GM23338 (cell line): ENCODE results near the gene HPS3. TPM values are rescaled to one million over a fixed set of nuclear protein-coding genes. Genes with fewer than 3 reads are reported as not detected.

Source experiments
- ATAC-seq: fragments of 200-7000 bp; cut with Tn5 transposase; 3 replicates; pipeline ENCODE4 v1.9.1; 2020
- DNase-seq: peaks from one replicate; pipeline ENCODE4 v3.0.0-alpha.2; 2015; ENCODE audit warnings: low spot score
- H2AFZ ChIP-seq: fragments of 200-600 bp; sonication (generic); 2 replicates; pipeline ENCODE4 v1.8.0; 2016; ENCODE audit warnings: antibody characterized with exemption, mild to moderate bottlenecking, moderate library complexity
- H3F3A ChIP-seq: fragments of 200-600 bp; sonication (generic); replicated peaks from 2 replicates; pipeline ENCODE4 v1.8.0; 2017; ENCODE audit warnings: antibody characterized with exemption, mixed run types, low read depth
- H3K27ac ChIP-seq: fragments of 200-600 bp; sonication (generic); 2 replicates; pipeline ENCODE4 v1.6.1; 2016; ENCODE audit warnings: low read depth
- H3K27me3 ChIP-seq: fragments of 200-600 bp; sonication (generic); 2 replicates; pipeline ENCODE4 v1.8.0; 2016; ENCODE audit warnings: mild to moderate bottlenecking, mixed run types, moderate library complexity; ENCODE audit not compliant: insufficient read depth
- H3K36me3 ChIP-seq: fragments of 200-600 bp; sonication (generic); 2 replicates; pipeline ENCODE4 v1.8.0; 2016; ENCODE audit warnings: mild to moderate bottlenecking; ENCODE audit not compliant: insufficient read depth
- H3K4me1 ChIP-seq: fragments of 200-600 bp; sonication (generic); 2 replicates; pipeline ENCODE4 v1.8.0; 2016; ENCODE audit warnings: mild to moderate bottlenecking, moderate library complexity; ENCODE audit not compliant: insufficient read depth
- H3K4me2 ChIP-seq: fragments of 200-600 bp; sonication (generic); 2 replicates; pipeline ENCODE4 v1.7.1; 2017; ENCODE audit warnings: mixed run types
- H3K4me3 ChIP-seq: fragments of 200-600 bp; sonication (generic); 2 replicates; pipeline ENCODE4 v1.6.1; 2016; ENCODE audit warnings: mixed run types
- H3K79me2 ChIP-seq: fragments of 200-600 bp; sonication (generic); replicated peaks from 2 replicates; pipeline ENCODE4 v1.8.0; 2017; ENCODE audit warnings: mild to moderate bottlenecking; ENCODE audit not compliant: insufficient read depth
- H3K9me2 ChIP-seq: fragments of 200-600 bp; sonication (generic); 2 replicates; pipeline ENCODE4 v1.8.0; 2017; ENCODE audit not compliant: insufficient read depth
- H4K20me1 ChIP-seq: fragments of 200-600 bp; sonication (generic); replicated peaks from 2 replicates; pipeline ENCODE4 v1.8.0; 2017; ENCODE audit warnings: mild to moderate bottlenecking; ENCODE audit not compliant: insufficient read depth
- H3K27ac Mint-ChIP-seq: 2 replicates; pipeline ENCODE4 v1.8.0; 2020; ENCODE audit warnings: inconsistent platforms, mild to moderate bottlenecking, moderate library complexity, mixed read lengths
- H3K27me3 Mint-ChIP-seq: 3 replicates; pipeline ENCODE4 v1.8.0; 2022; ENCODE audit warnings: low read depth, mild to moderate bottlenecking, moderate library complexity, mixed read lengths, inconsistent platforms; ENCODE audit not compliant: insufficient read depth, poor library complexity
- H3K36me3 Mint-ChIP-seq: 3 replicates; pipeline ENCODE4 v1.8.0; 2021; ENCODE audit warnings: low read depth, mild to moderate bottlenecking, inconsistent platforms, moderate library complexity, mixed read lengths
- H3K4me1 Mint-ChIP-seq: 3 replicates; pipeline ENCODE4 v1.8.0; 2020; ENCODE audit warnings: mild to moderate bottlenecking, inconsistent platforms, mixed read lengths
- H3K4me3 Mint-ChIP-seq: 3 replicates; pipeline ENCODE4 v1.8.0; 2021; ENCODE audit warnings: moderate library complexity, mild to moderate bottlenecking, inconsistent platforms, mixed read lengths
- H3K9me3 Mint-ChIP-seq: 3 replicates; pipeline ENCODE4 v1.8.0; 2020; ENCODE audit warnings: moderate library complexity, mild to moderate bottlenecking, inconsistent platforms, mixed read lengths
- CREB1 ChIP-seq: fragments of 250-450 bp; sonication (Bioruptor Pico); IDR thresholded peaks from 2 replicates; pipeline ENCODE4 v1.5.0; 2020; ENCODE audit warnings: low read depth, mild to moderate bottlenecking, moderate library complexity
- EZH2 ChIP-seq: fragments of 200-600 bp; sonication (generic); IDR thresholded peaks from one replicate; pipeline ENCODE4 v1.8.0; 2017; ENCODE audit warnings: antibody characterized with exemption, mild to moderate bottlenecking, low read depth; ENCODE audit not compliant: unreplicated experiment
- EZH2phosphoT487 ChIP-seq: fragments of 200-600 bp; sonication (generic); IDR thresholded peaks from one replicate; pipeline ENCODE4 v1.8.1; 2018; ENCODE audit warnings: antibody characterized with exemption; ENCODE audit not compliant: unreplicated experiment
- JUNB ChIP-seq: IDR thresholded peaks from one replicate; pipeline ENCODE4 v1.6.1; 2016; ENCODE audit warnings: antibody characterized with exemption; ENCODE audit not compliant: unreplicated experiment
- NANOG ChIP-seq: IDR thresholded peaks from 2 replicates; pipeline ENCODE4 v1.6.1; 2016; ENCODE audit warnings: antibody characterized with exemption, borderline replicate concordance
- STAT1 ChIP-seq: IDR thresholded peaks from one replicate; pipeline ENCODE4 v1.6.1; 2016; ENCODE audit warnings: antibody characterized with exemption; ENCODE audit not compliant: unreplicated experiment
- ZNF331 ChIP-seq: fragments of 250-450 bp; sonication (Bioruptor Pico); IDR thresholded peaks from 2 replicates; pipeline ENCODE4 v1.5.0; 2020; ENCODE audit warnings: low read depth, mild to moderate bottlenecking, moderate library complexity
- ZNF462 ChIP-seq: fragments of 250-450 bp; sonication (Bioruptor Pico); IDR thresholded peaks from 2 replicates; pipeline ENCODE4 v1.5.0; 2020; ENCODE audit warnings: mild to moderate bottlenecking, moderate library complexity
- polyA plus RNA-seq: library from polyadenylated mRNA; unstranded; fragments of >200 nt; fragmentation: Nextera tagmentation; extraction: Ambion mirVana; gene quantifications from 2 replicates; pipeline ENCODE4 v1.2.1, GENCODE V29; 2016
- total RNA-seq: library from RNA; depleted of rRNA; stranded (reverse); fragments of >200 nt; shearing (Covaris generic); gene quantifications from 2 replicates; pipeline ENCODE4 v1.2.3, GENCODE V29; 2014

Gene HPS3
- total and polyA plus RNA-seq, 2 experiments from 2014 or later = 41.7 to 66.8 TPM

DNA sequence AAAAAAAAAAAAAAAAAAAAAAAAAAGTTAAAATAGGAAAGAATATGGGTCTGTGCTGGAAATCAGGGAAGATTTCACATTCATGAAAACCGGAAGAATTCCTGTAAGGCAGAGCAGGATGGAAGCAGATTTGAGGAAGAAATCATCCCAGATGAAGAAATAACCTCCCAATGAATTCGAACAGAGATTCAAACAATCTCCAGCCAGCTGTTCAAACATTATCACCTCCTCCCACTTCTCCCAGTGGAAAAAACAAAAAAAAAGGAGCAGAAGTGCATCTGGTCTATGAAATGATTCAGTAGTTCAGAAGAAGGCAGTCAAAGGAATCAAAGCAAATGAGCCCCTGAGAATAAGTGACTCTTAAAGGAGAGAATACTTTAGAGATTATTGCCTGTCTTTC is 59.1 kb downstream of the HPS3 start:
- Histone ChIP-seq H3K4me3 (no peak overlapping the region), H3K79me2 (no peaks in the 10 kb centered on the region), H3K27me3 (no peaks in the 10 kb centered on the region), H3K27ac (peak overlapping the region; percentile 6; the same call in 1 of the 2 replicates), H4K20me1 (no peaks in the 10 kb centered on the region), H3K9me2 (0 out of 2 replicates have a peak, but pooled peaks cover 3% of the 10 kb centered on the region), H3K4me2 (no peak overlapping the region), H2AFZ (no peak overlapping the region), H3F3A (no peaks in the 10 kb centered on the region), H3K36me3 (no peaks in the 10 kb centered on the region), H3K4me1 (peaks cover 42% of the 10 kb centered on the region)
- Mint-ChIP-seq H3K4me3 (no peak overlapping the region), H3K27me3 (peaks cover 4% of the 10 kb centered on the region), H3K9me3 (peaks cover 7% of the 10 kb centered on the region), H3K27ac (peak overlapping the region; percentile 28; the same call in 1 of the 2 replicates), H3K36me3 (peaks cover 29% of the 10 kb centered on the region), H3K4me1 (peaks cover 47% of the 10 kb centered on the region)
- DNase-seq (no peak), ATAC-seq (no peak)
- TF ChIP-seq ZNF462 (no peak), CREB1 (no peak), EZH2 (no peak), JUNB (no peak)

- Histone ChIP-seq H3K27me3 (no peaks in the 10 kb centered on the region), H3K79me2 (no peaks in the 10 kb centered on the region), H3K4me2 (no peak overlapping the region), H3K4me3 (no peak overlapping the region), H3K27ac (peak overlapping the region; percentile 98), H3K4me1 (peaks cover 45% of the 10 kb centered on the region), H3K36me3 (no peaks in the 10 kb centered on the region), H3K9me2 (no peaks in the 10 kb centered on the region), H2AFZ (no peak overlapping the region), H4K20me1 (no peaks in the 10 kb centered on the region), H3F3A (no peaks in the 10 kb centered on the region)
- no peak for ATAC-seq
- Mint-ChIP-seq H3K4me1 (peaks cover 72% of the 10 kb centered on the region), H3K27ac (peak overlapping the region; percentile 98), H3K4me3 (no peak overlapping the region), H3K9me3 (no peaks in the 10 kb centered on the region), H3K36me3 (peaks cover 3% of the 10 kb centered on the region; the same call in 1 of the 3 replicates), H3K27me3 (peaks cover 11% of the 10 kb centered on the region)
- DNase-seq = no peak
- TF ChIP-seq EZH2phosphoT487 (no peak), STAT1 (no peak), NANOG (no peak), EZH2 (no peak), ZNF331 (no peak)
These were observed 65.8 kb downstream of the HPS3 start for GRCh38 chr3:149195221-149195620.
